ENCODE data around the gene ARHGDIA.

GRCh38 chr17:81867170-81867990 lies 3.8 kb downstream of the ARHGDIA start:
- TF ChIP-seq, protein P1, sequence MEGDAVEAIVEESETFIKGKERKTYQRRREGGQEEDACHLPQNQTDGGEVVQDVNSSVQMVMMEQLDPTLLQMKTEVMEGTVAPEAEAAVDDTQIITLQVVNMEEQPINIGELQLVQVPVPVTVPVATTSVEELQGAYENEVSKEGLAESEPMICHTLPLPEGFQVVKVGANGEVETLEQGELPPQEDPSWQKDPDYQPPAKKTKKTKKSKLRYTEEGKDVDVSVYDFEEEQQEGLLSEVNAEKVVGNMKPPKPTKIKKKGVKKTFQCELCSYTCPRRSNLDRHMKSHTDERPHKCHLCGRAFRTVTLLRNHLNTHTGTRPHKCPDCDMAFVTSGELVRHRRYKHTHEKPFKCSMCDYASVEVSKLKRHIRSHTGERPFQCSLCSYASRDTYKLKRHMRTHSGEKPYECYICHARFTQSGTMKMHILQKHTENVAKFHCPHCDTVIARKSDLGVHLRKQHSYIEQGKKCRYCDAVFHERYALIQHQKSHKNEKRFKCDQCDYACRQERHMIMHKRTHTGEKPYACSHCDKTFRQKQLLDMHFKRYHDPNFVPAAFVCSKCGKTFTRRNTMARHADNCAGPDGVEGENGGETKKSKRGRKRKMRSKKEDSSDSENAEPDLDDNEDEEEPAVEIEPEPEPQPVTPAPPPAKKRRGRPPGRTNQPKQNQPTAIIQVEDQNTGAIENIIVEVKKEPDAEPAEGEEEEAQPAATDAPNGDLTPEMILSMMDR (IDR thresholded peaks at IDR 0.05) = no peak
- no peak for TF ChIP-seq POLR2A (IDR thresholded peaks at IDR 0.05)

Measured in heart left ventricle (tissue), 13 donors.